K562 (cell line): ENCODE results near the gene SNX12. TPM values are rescaled to one million over a fixed set of nuclear protein-coding genes. Genes with fewer than 3 reads are reported as not detected.

Experiments
- BRD9 ChIP-seq: fragments of 450-650 bp; IDR thresholded peaks from 2 replicates; pipeline ENCODE4 v1.6.1; 2018; ENCODE audit warnings: low read depth; ENCODE audit not compliant: partially characterized antibody
- ELF2 ChIP-seq: fragments of 250-450 bp; sonication (Bioruptor Pico); IDR thresholded peaks from 2 replicates; pipeline ENCODE4 v1.5.0; 2021; ENCODE audit warnings: mild to moderate bottlenecking
- GMEB1 ChIP-seq: fragments of 250-450 bp; sonication (Bioruptor Pico); IDR thresholded peaks from 2 replicates; pipeline ENCODE4 v1.4.0; 2020; ENCODE audit warnings: mild to moderate bottlenecking
- HDAC8 ChIP-seq: fragments of 450-650 bp; IDR thresholded peaks from 2 replicates; pipeline ENCODE4 v1.6.1; 2016; ENCODE audit warnings: mild to moderate bottlenecking, missing genetic modification characterization, moderate library complexity, missing compliant biosample characterization
- KAT8 ChIP-seq: fragments of 450-650 bp; IDR thresholded peaks from 2 replicates; pipeline ENCODE4 v1.6.1; 2016; ENCODE audit warnings: low read depth, mild to moderate bottlenecking
- KLF1 ChIP-seq: fragments of 450-650 bp; IDR thresholded peaks from 2 replicates; pipeline ENCODE4 v1.6.1; 2016; ENCODE audit warnings: missing genetic modification characterization, missing compliant biosample characterization
- MCM7 ChIP-seq, 2 experiments: fragments of 450-650 bp; IDR thresholded peaks; 2 replicates each; pipeline ENCODE4 v1.6.1; 2016 to 2018
- RBBP5 ChIP-seq: fragments of 200-600 bp; sonication (generic); IDR thresholded peaks from 2 replicates; pipeline ENCODE4 v1.6.1; 2012; ENCODE audit warnings: borderline replicate concordance, mild to moderate bottlenecking, low read length, control low read depth, inconsistent platforms; ENCODE audit not compliant: insufficient read depth, poor library complexity, severe bottlenecking
- TOE1 ChIP-seq, 2 experiments: fragments of 450-650 bp in 1 of 2; sonication (generic) in 1 of 2; formaldehyde crosslinking in 1 of 2; IDR thresholded peaks; 2 replicates each; pipeline versions ENCODE4 v1.7.1 to v1.8.0; 2016 to 2022; ENCODE audit warnings: borderline replicate concordance in 2 of 2, mild to moderate bottlenecking in 2 of 2, antibody characterized with exemption in 1 of 2, inconsistent platforms in 1 of 2, low read depth in 1 of 2, missing genetic modification reagents in 1 of 2, moderate library complexity in 1 of 2
- polyA plus RNA-seq, 8 experiments: library from polyadenylated mRNA; depleted of rRNA in 4 of 8; stranded (reverse) in 5 of 8; unstranded in 3 of 8; fragments of >200 nt; fragmentation: Nextera tagmentation in 2 of 8; fragmentation: Illumina TruSeq in 1 of 8; extraction: Ambion mirVana in 2 of 8; extraction: Trizol in 1 of 8; gene quantifications; 2 replicates each; pipeline versions ENCODE4 v1.2.1 to v1.2.3, GENCODE V29; 2011 to 2014; ENCODE audit warnings: inconsistent platforms in 1 of 8, missing spikeins in 1 of 8
- total RNA-seq, 7 experiments: library from RNA; depleted of rRNA in 6 of 7; stranded (reverse); fragments of >200 nt in 6 of 7; fragmentation: Illumina TruSeq in 2 of 7; extraction: Trizol in 2 of 7; gene quantifications; 2 replicates each; pipeline versions ENCODE4 v1.2.1 to v1.2.3, GENCODE V29; 2011 to 2021; ENCODE audit warnings: low replicate concordance in 1 of 7

Gene SNX12
- total and polyA plus RNA-seq, 9 of the 15 experiments (the other 6 are each of a cell fraction or from before 2014, with no cell fraction given) = 12.7 to 50.3 (median 37.1) TPM

GRCh38 chrX:71068044-71068918 is at the start of gene SNX12 (continued):
- no peak for TF ChIP-seq BRD9
- no peak for TF ChIP-seq ELF2 (CRISPR knock-in tag)
- TF ChIP-seq GMEB1 (CRISPR knock-in tag) = peak; percentile 99
- TF ChIP-seq RBBP5 = peak; percentile 26
- TF ChIP-seq MCM7 (IDR thresholded peaks at IDR 0.05) = no peak
- TF ChIP-seq HDAC8 = peak; percentile 87
- peak; percentile 76 for TF ChIP-seq TOE1 (IDR thresholded peaks at IDR 0.05; ENCODE audit: borderline replicate concordance)
- no peak for TF ChIP-seq TOE1 (CRISPR knock-in tag; IDR thresholded peaks at IDR 0.05; ENCODE audit: borderline replicate concordance, low read depth)
- TF ChIP-seq KAT8 = no peak
- peak; percentile 83; the same call in 1 of the 2 replicates for TF ChIP-seq KLF1 (tag)
- TF ChIP-seq, all 486 proteins: peak for 147
